Left ventricle myocardium inferior (tissue), 1 donor: Measurements from ENCODE around the gene TTL. TPM values are rescaled to one million over a fixed set of nuclear protein-coding genes. Genes with fewer than 3 reads are reported as not detected.
A peak's percentile ranks its signal among the peaks of the same experiment; 100 is the strongest.

Source experiments
- DNase-seq: peaks from one replicate; pipeline ENCODE4 v3.0.0-alpha.2; 2020
- H3K27ac ChIP-seq: fragments of 200-600 bp; replicated peaks from 2 replicates; pipeline ENCODE4 v1.8.0; 2021
- H3K27me3 ChIP-seq: fragments of 200-600 bp; 2 replicates; pipeline ENCODE4 v1.8.0; 2021; ENCODE audit warnings: low read depth
- H3K36me3 ChIP-seq: fragments of 200-600 bp; 2 replicates; pipeline ENCODE4 v1.8.0; 2021
- H3K4me1 ChIP-seq: fragments of 200-600 bp; 2 replicates; pipeline ENCODE4 v1.8.0; 2021
- H3K4me3 ChIP-seq: fragments of 200-600 bp; 2 replicates; pipeline ENCODE4 v1.8.0; 2021; ENCODE audit warnings: mild to moderate bottlenecking, moderate library complexity
- H3K9me3 ChIP-seq: fragments of 200-600 bp; replicated peaks from 2 replicates; pipeline ENCODE4 v1.8.0; 2021
- CTCF ChIP-seq: fragments of 200-600 bp; IDR thresholded peaks from 2 replicates; pipeline ENCODE4 v1.8.0; 2021; ENCODE audit warnings: antibody characterized with exemption, mild to moderate bottlenecking, borderline replicate concordance
- intact Hi-C: fragments of 100-400 bp; cut with micrococcal nuclease; formaldehyde crosslinking; loops from one replicate; pipeline ENCODE4 v1.11.0; 2022
- total RNA-seq: library from RNA; stranded (reverse); fragmentation: NEBNext Ultra II Directional; extraction: Animal tissue kit (Norgen Biotek cat#: 25700); gene quantifications from one replicate; pipeline ENCODE4 v1.2.1, GENCODE V29; 2021
- donor health status: DM: no; HTN: yes; CAD: no; lungs with severe emphysema.

Gene TTL
- total RNA-seq, 1 donor from 2014 or later: 47.1 TPM

- intact Hi-C loops: no loop called here
- no peak for TF ChIP-seq CTCF
Observed at GRCh38 chr2:112585400-112585799, 103.4 kb downstream of the TTL start.

GRCh38 chr2:112585873-112586464 lies 104.0 kb downstream of the TTL start:
- intact Hi-C loops: no loop called here
- Histone ChIP-seq H3K4me3 (no peak overlapping the region), H3K36me3 (peaks cover 22% of the 10 kb centered on the region), H3K27ac (no peak overlapping the region), H3K9me3 (no peaks in the 10 kb centered on the region), H3K27me3 (no peaks in the 10 kb centered on the region), H3K4me1 (peaks cover 42% of the 10 kb centered on the region)
- no peak for TF ChIP-seq CTCF
- DNase-seq: no peak

More at GRCh38 chr2:112585400-112585799, 103.4 kb downstream of the TTL start:
- H3K27ac ChIP-seq: peak overlapping the region; percentile 96
- no peaks in the 10 kb centered on the region for H3K27me3 ChIP-seq
- H3K9me3 ChIP-seq: no peaks in the 10 kb centered on the region
- H3K4me1 ChIP-seq: peaks cover 42% of the 10 kb centered on the region
- DNase-seq: no peak
- H3K36me3 ChIP-seq: peaks cover 22% of the 10 kb centered on the region
- peak overlapping the region; percentile 76 for H3K4me3 ChIP-seq

GRCh38 chr2:112588611-112589045 lies 106.7 kb downstream of the TTL start:
- H3K4me1 ChIP-seq: peaks cover 31% of the 10 kb centered on the region
- DNase-seq: no peak
- no peaks in the 10 kb centered on the region for H3K9me3 ChIP-seq
- intact Hi-C loops: no loop called here
- TF ChIP-seq CTCF: no peak
- H3K36me3 ChIP-seq: peaks cover 22% of the 10 kb centered on the region
- H3K27ac ChIP-seq: no peak overlapping the region
- H3K4me3 ChIP-seq: no peak overlapping the region
- H3K27me3 ChIP-seq: no peaks in the 10 kb centered on the region

Other genes with a start within 250 kb of the TTL start
- gene ZC3H8, start 227.1 kb upstream of the TTL start, total RNA-seq: 15.2 TPM
- gene ZC3H6, start 206.6 kb upstream of the TTL start, total RNA-seq: 23.5 TPM
- gene RGPD8, start 48.5 kb upstream of the TTL start, total RNA-seq: 4.1 TPM
- 11.7 TPM for gene POLR1B, start 60.3 kb downstream of the TTL start, total RNA-seq
- 19.2 TPM for gene CHCHD5, start 102.5 kb downstream of the TTL start, total RNA-seq
- gene SLC20A1, start 163.8 kb downstream of the TTL start, total RNA-seq: 10.5 TPM
- gene NT5DC4, start 238.9 kb downstream of the TTL start, total RNA-seq: not detected